HG02870 (cell line): ENCODE measurements around the gene ZFYVE9.

ENCODE experiments used
- ATAC-seq: cut with Tn5 transposase; IDR thresholded peaks from one replicate; pipeline ENCODE4 v1.9.1; 2021; ENCODE audit warnings: mild to moderate bottlenecking, moderate library complexity; ENCODE audit not compliant: unreplicated experiment

Gene ZFYVE9

DNA sequence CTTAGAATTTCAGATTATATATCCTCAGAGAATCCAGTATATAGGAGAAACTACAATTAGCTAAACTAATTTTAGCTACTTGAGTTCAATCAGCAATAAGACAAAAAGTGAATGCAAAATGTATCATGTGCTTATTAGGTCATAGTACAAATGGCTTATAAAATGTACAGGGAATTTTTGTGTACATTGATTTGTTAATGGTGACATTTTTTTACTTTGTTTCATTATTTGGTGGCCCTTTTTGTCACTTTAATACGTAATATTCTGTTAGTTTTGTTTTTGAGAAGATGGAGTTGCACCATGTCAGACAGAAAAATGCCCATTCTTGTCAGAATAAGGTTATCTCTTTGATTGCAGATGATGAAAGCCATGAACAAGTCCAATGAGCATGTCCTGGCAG, 190.5 kb downstream of the ZFYVE9 start:
- ATAC-seq, result no peak

DNA sequence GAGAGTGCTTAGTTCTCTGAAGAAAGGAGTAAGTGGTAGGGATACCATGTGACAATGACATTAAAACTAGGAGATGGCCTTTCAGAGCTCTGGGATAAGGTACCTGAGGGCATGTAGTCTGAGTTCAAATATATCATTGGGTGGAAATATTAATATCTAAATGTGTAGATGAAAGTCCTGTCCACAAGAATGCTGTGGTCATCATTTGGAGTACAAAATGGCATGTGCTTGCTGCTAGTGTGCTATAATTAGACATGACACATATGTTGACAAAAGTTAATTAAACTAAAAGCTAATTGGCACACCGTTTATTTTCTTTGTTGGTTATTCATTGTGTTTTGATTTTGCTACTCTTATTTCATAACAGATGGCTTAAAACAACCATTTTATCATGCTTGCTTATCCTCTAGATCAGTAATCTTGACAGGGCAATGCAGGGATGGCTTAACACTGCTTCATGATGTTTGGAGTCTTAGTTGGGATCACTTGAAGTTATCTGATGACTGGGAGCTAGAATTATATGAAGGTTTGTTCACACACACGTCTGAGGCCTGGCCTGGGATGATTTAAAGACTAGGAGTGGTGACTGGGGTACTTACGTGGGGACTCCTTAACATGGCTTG, 193.1 kb downstream of the ZFYVE9 start:
- ATAC-seq, result no peak

DNA sequence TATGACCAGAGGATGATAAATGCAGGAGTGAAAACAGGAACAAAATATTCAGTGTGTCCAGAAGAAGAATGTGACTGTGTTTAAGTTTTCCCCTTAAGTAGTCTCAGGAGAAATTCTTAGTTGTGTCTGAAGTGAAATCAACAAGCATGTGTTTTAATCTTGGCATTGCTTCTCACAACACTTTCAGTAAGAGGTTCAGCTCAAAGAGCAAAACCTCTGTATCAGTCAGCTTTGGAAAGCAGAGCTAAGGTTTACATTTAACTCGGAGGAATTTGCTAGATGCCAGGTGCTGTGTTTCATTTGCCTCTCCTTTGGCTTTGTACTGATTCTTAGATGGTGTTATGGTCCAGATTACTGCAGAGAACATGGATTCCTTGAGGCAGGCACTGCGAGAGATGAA, 195.6 kb downstream of the ZFYVE9 start:
- no peak for ATAC-seq

DNA sequence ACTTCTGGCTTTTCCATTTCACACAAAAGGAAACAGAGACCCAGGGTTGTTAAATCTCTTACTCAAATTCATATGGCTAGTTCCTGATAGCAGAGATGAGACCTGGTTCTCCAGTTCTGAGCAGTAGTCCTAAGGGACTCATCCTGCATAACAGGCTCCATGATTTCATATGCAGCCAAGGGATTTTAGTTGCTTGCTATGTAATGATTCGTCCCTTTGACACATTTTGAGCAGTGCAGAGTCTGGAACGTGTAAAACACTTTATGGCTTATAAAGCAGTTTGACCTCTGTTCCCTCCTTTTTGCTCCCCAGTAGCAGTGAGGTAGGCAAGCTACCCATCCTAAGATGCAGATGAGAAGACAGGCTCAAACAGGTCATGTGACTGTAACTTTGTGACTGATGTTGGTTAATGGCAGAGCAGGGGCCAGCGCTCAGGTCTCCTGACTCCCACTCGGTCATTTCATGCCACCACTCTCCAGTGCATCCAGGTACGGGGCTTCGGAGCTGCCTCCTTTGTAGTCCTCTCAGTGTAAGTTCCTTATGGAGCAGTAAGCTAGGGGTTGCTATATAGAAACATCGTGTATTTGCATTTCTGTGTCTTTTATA, 199.9 kb downstream of the ZFYVE9 start:
- no peak for ATAC-seq

DNA sequence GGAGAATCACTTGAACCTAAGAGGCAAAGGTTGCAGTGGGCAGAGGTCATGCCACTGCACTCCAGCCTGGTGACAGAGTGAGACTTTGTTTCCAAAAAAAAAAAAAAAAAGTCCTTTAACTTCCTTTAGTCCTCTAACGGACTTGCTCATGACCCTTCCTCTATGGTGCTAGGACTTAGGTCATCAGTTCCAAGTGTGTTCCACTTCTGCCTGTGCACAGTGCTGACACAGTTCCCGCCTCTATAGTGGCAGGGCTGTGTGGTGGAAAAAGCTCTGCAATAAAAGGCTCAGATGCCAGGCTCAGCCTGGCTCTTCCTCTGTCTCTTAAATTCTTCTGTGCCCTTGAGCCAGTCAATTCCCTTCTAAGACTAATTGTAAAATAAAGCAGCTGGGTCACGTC, 202.1 kb downstream of the ZFYVE9 start:
- ATAC-seq, result no peak

DNA sequence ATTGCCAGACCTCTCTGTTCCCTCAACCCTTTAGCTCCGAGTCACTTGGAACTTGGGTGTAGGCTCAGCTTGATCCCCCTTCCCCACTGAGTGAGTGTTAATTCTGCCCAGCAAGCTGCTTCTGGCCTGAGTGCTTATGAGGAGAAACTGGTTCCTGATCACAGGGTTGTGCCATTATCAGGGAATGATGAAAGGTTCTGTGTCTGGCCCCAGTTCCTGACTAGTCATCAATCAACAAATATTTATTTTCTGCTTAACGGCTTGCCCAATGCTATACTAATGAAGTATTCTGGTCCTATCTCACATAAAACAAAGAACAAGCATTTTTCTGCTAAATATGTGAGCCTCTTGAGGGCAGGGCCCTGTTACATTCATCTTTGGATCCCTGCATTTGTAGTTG, 203.4 kb downstream of the ZFYVE9 start:
- no peak for ATAC-seq

DNA sequence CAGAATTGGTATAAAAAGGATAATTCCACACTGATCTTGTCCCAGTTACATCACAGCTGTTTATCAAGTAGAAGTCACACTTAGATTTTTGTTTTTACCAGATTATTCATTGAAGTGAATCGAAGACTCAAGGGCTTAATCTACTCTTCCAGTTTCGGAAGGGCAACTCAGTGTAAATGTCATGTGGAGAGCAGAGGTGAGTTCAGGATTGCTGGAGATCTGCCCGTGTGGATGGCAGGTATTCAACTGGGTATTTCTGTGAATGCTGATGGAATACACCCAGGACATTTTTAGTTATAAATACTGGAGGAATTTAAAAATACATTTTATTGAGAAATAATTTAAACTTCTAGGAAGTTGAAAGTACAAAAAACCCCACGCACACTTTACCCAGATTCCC, 204.8 kb downstream of the ZFYVE9 start:
- ATAC-seq, result no peak

DNA sequence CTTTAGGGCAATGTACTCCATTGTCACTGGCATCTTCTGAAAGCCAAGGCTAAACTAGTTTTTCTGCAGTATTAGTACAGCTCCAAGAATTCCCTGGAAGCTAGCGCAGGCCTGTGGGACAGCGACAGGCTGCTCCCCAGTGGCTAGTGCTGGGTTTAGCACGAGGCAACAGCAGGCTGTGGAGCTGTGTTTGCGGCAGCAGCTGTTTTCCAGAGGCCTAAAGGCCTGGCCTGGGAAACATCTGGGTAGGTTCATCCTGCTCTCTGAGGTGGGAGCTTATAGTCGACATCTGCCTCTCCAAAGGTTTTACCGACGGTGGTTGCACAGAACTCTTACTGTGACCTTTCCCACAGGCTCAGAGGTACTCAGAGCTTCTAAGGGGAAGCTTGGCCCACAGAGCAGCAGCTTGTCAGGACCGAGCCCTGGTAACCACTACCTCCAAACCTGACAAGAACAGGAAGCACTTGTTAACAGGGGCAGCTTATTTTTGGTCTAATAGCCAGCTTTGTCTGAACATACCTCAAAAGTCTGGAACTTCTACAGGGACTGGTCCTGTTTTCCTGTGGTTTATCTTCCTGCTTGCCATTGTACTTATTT, 206.9 kb downstream of the ZFYVE9 start:
- no peak for ATAC-seq

DNA sequence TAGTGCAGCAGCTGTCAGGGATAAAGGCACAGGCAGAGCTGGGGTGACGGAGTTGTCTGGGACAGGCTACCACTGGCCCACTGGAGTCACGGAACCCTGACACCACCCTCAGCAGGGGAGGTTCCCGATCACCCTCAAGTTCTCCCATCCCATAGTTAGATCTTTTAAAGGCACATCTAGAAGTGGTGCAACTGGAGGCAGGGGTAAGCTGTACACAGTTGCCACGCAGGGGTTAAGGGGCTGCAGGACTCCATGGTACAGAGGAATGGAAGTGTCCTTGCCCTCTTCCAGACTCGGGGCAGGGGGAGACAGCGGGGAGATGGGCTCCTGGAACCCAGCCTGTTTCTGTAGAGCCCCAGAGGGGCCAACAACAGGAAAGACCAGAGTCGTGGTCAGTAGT, 210.8 kb downstream of the ZFYVE9 start:
- ATAC-seq, result no peak

DNA sequence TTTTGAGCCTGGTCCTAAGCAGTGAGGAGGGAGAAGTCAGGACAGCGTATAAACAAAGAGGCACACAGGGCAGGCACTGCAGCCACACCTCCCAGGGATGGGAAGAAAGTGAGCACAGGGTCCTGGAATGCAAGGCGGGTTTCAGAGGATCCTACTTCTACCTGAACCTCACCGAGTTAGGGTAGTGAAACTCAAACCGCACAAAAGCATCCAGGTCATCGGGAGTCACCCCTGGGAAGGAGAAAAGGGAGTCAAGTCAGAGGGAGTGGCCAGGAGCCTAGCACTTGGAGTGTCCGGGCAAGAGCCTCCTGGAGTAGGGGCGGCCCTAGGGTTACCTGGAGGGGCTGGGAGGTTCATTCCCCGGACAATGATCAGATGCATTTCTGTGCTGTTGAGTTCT, 213.5 kb downstream of the ZFYVE9 start:
- no peak for ATAC-seq

DNA sequence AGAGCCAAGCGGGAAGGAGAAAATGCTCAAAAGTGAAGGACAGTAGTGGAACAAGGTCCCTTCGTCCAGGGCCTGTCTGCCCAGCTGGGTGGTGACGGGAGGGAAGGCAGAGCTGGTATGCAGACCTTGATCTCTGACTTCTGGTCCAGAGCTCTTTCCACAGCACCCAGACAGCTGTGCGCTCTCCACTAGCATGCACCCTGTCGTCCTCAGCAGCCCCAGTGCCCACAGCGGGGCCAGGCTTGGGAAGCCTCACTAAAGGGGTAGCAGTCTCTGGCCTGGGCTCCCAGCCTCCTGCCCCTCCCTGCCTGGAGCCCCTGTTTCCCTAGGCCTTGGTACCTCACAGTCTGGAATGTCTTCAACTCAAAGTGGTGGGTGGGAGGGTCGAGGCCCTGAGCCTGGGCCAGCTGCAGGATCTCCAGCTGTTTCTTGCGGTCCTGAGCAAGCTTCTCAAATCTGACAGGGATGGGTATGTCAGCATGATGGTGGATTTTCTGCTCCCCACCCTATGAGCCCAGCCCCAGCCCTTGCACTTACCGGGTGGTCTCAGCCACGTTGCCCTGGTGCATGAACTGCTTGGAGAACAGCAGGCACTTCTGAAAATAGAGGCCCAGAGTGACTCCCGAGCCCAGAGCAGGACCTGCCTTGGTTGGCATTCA, 214.1 kb downstream of the ZFYVE9 start:
- no peak for ATAC-seq

DNA sequence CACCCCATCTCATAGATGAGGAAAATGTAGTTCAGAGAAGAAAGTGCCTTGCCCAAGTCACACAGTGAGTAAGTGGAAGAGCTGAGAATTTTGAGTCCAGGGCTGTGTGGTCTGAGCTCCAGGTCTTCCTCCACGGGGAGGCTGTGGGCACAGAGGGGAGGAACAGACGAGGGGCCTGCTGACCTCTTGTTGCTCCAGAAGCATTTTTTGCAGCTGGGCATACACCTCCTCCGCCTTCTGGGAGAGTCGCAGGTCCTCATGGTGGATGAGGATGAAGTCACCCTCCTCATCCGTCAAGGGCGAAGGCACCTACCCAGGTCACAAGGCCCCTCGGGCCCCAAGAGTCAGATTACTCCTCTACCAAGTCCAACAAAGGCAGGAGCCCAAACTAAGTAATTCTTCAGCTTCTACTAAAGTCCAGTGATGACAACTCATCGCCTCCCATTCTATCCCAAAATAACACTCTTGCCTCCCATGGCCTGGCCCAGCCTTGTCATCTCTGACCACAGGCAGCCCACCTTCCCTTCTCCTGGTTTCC, 215.0 kb downstream of the ZFYVE9 start:
- ATAC-seq, result no peak

DNA sequence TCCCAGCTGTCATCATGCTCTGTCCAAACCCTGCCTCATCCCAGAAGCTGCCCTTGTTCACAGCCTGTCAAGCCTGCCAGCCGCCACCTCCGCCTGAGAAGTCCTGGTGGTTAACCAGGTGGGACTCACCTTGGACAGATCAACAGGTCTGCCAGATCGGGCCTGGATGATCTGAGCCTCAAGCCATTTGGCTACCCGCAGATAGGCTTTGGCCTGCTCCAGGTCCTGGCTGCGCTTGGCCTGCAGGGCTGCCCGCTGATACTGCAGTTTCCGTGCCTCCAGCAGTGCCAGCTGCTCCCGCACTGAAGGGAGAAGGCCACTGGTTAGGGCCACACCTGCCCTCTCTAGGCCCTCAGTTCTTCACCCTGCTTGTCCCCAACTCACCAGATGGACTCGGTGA, 215.5 kb downstream of the ZFYVE9 start:
- no peak for ATAC-seq

DNA sequence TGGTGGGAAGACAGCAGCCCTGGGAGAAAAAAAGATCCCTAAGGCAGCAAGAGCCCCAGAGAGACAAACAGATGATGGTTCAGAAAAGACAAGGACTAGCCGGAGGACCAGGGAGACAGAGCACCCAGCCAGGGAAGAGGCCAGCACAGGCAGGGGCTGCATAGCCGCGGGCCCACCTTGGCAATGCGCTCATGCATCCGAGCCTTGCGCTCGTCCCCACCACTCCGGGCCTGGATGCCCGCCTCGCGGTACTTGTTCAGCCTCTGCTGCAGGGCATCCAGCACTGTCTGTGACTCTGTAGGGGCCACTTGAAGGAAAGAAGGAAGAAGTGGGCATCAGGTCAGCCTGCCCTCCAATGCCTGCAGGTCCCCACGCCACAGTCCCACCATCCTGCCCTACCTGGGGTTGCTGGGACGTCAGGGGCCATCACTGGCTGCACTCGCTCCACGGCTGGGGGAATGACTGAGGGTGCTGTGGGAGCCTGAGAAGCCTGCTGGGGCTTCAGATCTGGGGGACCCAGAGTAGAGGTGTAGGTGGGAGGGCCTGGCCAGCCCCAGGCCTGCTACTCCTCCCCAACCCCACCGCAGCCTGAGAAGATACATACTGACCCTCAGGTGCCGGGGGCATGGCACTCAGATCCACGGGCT, 217.1 kb downstream of the ZFYVE9 start:
- ATAC-seq, result no peak

DNA sequence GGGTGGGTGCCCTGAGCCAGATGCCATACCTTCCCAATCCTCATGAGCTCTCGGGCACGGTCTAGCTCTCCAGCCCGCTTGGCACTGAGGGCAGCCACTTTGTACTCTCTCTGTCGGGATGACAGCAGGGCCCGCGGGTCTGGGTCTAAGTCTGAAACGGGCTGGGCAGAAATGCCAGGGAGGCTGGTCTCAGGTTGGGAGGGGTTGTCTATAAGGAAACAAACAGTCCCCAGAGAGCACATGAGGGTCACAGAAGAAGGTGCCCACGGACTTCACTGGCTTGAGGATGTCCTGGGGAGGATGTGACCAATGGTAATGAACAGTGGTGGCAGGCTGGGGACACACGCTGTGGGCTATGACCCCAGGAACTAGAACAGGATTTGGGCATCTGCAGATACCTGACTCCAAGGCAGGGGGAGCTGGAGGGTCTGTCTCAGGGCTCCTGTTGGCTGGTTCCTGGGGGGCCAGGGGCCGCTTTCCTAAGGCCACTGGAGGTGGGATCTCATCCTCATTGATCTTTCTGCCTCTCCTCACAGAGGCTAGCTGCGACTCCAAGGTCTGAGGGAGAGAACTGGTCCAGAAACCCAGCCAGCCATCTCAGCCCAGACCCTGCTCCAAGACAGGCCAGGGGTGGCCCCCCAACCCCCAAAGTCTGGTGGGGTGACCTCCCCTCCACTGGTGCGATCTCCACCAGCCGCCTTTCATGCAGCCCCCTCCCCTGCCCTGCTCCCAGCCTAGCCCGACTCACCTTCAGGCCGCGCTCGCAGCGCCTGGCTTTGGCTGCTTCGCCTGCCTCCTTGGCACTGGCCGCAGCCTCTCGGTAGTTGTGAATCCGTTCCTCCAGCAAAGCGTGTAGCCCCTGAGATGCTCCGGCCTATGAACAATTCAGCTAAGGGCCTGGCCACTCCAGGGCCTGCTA, 218.0 kb downstream of the ZFYVE9 start:
- ATAC-seq, result no peak

DNA sequence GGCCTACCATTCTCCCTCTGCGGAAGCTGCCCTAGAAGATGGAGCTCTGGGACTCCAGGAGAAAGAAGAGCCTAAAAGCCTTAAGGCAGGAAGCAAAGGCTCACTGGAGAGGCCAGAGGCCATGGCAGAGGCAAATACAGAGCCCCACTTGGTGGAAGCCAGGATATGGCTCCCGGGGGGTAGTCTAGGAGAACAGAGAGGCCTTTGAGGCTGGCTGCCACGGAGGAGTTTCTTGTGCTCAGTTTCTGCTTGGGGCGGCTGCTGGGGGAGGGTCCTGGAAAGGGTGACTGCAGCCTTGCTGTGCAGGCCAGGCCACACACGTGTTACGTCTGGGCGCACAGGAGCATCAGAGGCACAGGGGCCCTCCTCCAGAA, 218.7 kb downstream of the ZFYVE9 start:
- no peak for ATAC-seq

DNA sequence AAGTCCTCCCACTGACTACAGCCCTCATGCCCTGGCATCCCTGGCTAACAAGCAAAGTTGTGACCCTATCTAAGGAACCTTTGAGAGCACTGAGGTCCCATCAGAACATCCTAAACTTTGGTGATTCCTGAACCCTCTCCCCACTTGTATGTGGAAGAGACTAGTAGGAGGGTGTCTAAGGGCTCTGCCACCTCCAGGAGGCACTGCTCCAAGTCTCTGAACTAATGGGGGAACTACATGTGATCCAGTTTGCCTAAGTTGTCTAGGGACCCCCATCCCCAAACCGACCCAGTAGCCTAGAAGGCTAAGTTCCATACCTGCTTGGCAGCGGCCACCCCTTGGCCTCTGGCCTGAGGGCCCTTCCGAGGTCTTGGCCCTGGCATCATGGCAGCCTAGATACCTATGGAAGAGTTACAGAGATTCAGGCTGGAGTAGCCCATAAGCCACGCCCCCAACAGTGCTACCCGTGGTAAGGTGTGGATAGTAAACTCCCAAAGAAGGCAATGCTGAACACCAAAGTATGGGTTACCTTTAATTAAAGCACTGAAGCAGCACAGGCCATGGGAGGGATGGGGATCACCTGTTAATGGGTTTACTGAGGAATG, 222.4 kb downstream of the ZFYVE9 start:
- ATAC-seq, result no peak

DNA sequence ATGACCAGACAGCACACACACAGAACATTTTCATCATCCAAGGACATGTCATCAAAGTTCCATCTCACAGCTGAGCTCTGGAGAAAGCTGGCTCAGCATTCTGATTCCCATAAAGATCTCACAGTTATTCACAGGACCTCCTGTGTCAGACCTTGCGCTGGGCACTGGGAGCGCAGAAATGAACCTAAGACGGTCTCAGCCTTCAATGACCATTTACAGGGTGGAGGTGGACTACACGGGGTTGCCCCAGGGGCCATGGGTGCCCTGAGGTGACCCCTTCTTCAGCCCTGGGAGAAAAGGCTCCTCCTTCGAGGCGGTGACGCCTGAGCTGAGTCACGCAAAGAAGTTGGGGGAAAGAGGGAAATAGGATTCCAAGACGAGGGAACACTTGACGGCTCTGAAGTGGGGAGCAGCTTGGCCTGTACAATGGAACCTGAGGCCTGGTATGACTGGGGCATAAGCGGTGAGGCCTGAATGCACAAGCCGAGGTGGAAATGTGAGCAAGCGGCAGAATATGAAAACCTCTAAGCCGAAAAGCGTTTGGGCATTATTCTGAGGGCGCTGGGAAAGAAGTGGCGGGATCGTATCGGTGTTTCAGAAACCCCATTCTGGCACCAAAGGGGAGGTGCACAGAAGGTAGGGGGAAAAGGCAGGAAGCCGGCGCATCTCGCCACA, 223.3 kb downstream of the ZFYVE9 start:
- ATAC-seq, result no peak

DNA sequence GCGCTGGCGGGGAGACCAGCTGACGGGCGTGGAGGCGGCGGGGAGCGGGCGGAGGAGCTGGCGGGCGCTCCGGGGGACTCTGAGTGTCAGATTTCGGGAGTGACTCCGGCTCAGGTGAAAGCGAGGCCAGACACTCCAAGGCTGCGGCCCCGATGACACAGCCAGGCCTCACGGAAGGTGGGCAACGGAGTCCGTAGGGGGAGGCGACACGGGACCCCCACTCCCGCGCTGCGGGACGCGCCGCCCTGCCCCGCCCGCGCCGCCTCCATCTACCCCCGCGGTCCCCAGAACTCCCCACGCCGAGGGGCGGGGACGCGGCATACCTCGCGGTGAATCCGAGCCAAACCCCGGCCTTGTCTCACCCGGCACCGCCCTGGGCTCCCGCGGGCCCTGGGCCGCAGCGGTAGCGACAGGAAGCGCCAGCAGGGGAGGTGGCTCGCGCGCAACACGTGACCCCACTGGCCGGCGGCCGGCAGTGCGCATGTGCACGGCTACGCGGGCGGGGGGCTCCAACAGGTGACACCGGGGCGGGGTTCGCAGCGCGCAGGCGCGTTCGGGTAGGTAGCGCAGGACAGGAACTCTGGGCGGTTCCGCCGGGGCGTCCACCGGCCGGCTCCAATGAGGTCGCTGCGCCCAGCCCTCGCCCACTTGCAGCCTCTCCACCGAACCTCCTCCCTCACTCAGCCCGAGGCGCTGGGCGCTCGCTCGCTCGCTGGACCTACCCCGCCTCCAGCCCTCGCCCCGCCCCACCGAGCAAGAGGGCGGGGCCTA, 224.0 kb downstream of the ZFYVE9 start, which contains the start of gene CC2D1B:
Gene CC2D1B, minus strand, starts transcription at position 460 of the 771 bp plus-strand sequence. CDS start 1,585 bp downstream, outside the sequence.
- peak; percentile 89 for ATAC-seq
